ENCODE measurements around the gene IFT57. TPM values are rescaled to one million over a fixed set of nuclear protein-coding genes. Genes with fewer than 3 reads are reported as not detected.

The IFT57 gene
- total and polyA plus RNA-seq, 2 of the 8 experiments (the other 6 are each of a cell fraction or from before 2014, with no cell fraction given) = 15.1 to 27.8 TPM

DNA sequence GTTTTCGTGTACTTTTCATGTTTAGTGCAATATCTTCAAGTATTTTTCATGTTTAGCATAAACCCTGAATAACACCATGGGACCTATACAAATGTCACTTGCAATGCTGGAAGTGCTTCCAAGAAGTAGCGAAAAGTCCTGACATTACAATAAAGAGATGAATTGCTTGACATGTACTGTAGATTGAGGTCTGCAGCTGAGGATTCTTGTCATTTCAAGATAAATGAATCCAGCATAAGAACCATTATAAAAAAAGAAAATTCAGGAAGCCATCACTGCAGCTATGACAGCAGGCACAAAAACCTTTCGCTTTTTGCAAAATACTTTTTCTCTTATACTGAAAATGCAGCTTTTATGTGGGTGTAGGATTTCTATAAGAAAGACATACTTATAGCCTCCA is 37.4 kb downstream of the IFT57 start (continued):
- TF ChIP-seq SIX5 (IDR thresholded peaks at IDR 0.05; ENCODE audit: low read depth, low read length) = no peak
- no peak for TF ChIP-seq TEAD4 (IDR thresholded peaks at IDR 0.05; ENCODE audit: low read depth, low read length)
- TF ChIP-seq SUZ12 (IDR thresholded peaks at IDR 0.05; ENCODE audit: low read length) = no peak
